Activated B cell treated with CpG ODN at 0.5 μM for 24 hours (primary cell): ENCODE results near the gene IGLL1. TPM values are rescaled to one million over a fixed set of nuclear protein-coding genes. Genes with fewer than 3 reads are reported as not detected.

Experiments
- ATAC-seq: fragments of 200-7000 bp; cut with Tn5 transposase; one replicate; pipeline ENCODE4 v1.10.0; 2021; ENCODE audit warnings: low read depth, mild to moderate bottlenecking, moderate library complexity
- CTCF ChIA-PET: fragments of 350-600 bp; sonication (Branson Sonifier 250); formaldehyde crosslinking; loops from one replicate; lab custom pipeline; 2021; ENCODE audit warnings: antibody characterized with exemption; lab: Charles Lee
- POLR2A ChIA-PET: fragments of 350-600 bp; sonication (Branson Sonifier 250); formaldehyde crosslinking; loops from one replicate; lab custom pipeline; 2021; ENCODE audit warnings: antibody characterized with exemption; lab: Charles Lee
- DNase-seq: peaks from one replicate; pipeline ENCODE4 v3.0.0; 2022
- H3K27ac Mint-ChIP-seq: one replicate; pipeline ENCODE4 v1.8.0; 2020; ENCODE audit warnings: mixed read lengths
- H3K27me3 Mint-ChIP-seq: one replicate; pipeline ENCODE4 v1.8.0; 2021; ENCODE audit warnings: mixed read lengths
- H3K36me3 Mint-ChIP-seq: one replicate; pipeline ENCODE4 v1.8.0; 2021; ENCODE audit warnings: low read depth, mixed read lengths
- H3K4me1 Mint-ChIP-seq: one replicate; pipeline ENCODE4 v1.8.0; 2021; ENCODE audit warnings: mixed read lengths
- H3K4me3 Mint-ChIP-seq: one replicate; pipeline ENCODE4 v1.8.0; 2020; ENCODE audit warnings: mild to moderate bottlenecking, mixed read lengths
- H3K9me3 Mint-ChIP-seq: one replicate; pipeline ENCODE4 v1.8.0; 2020; ENCODE audit warnings: mixed read lengths
- CTCF ChIP-seq: fragments of 200-600 bp; IDR thresholded peaks from one replicate; pipeline ENCODE4 v1.8.0; 2022; ENCODE audit warnings: antibody characterized with exemption, mild to moderate bottlenecking
- intact Hi-C: fragments of 100-400 bp; cut with micrococcal nuclease; formaldehyde crosslinking; loops from one replicate; pipeline ENCODE4 v1.15.1; 2024
- total RNA-seq: library from RNA; stranded (reverse); gene quantifications from 2 replicates; pipeline ENCODE4 v1.2.3, GENCODE V29; 2022

IGLL1 gene
- total RNA-seq, 1 donor from 2014 or later, result not detected

GRCh38 chr22:23580576-23581259 lies 628 bp upstream of the IGLL1 start:
- Mint-ChIP-seq H3K9me3 (no peaks in the 10 kb centered on the region), H3K36me3 (no peaks in the 10 kb centered on the region), H3K27ac (no peak overlapping the region), H3K27me3 (peaks cover 30% of the 10 kb centered on the region), H3K4me3 (no peak overlapping the region), H3K4me1 (peaks cover 29% of the 10 kb centered on the region)
- intact Hi-C loops, result no loop called here
- no peak for TF ChIP-seq CTCF
- no peak for ATAC-seq
- DNase-seq, result no peak
- CTCF ChIA-PET, result no interaction called here
- POLR2A ChIA-PET, result interaction anchor here (0.5 kb wide), 1 partner anchor 138 kb away, joined by 3 read pairs; no protein-coding TSS in a partner anchor

- Mint-ChIP-seq H3K9me3 (no peaks in the 10 kb centered on the region), H3K27ac (no peak overlapping the region), H3K36me3 (no peaks in the 10 kb centered on the region), H3K4me3 (no peak overlapping the region), H3K27me3 (peaks cover 28% of the 10 kb centered on the region), H3K4me1 (peaks cover 27% of the 10 kb centered on the region)
- no peak for TF ChIP-seq CTCF
- POLR2A ChIA-PET, result no interaction called here
- no peak for ATAC-seq
- intact Hi-C loops, result loop anchor here (10.0 kb wide), 1 partner anchor 1736 kb away; no protein-coding TSS in a partner anchor
- DNase-seq, result no peak
- CTCF ChIA-PET, result no interaction called here
These were observed 810 bp downstream of the IGLL1 start for GRCh38 chr22:23579280-23579679.

- no peak for DNase-seq
- H3K9me3 Mint-ChIP-seq, result no peaks in the 10 kb centered on the region
- H3K27me3 Mint-ChIP-seq, result peaks cover 26% of the 10 kb centered on the region
- no peak overlapping the region for H3K4me3 Mint-ChIP-seq
- no peak overlapping the region for H3K27ac Mint-ChIP-seq
- peaks cover 21% of the 10 kb centered on the region for H3K4me1 Mint-ChIP-seq
- no peaks in the 10 kb centered on the region for H3K36me3 Mint-ChIP-seq
- ChIA-PET CTCF (no interaction called here), POLR2A (no interaction called here)
- ATAC-seq, result no peak
- intact Hi-C loops, result loop anchor here (10.0 kb wide), 1 partner anchor 1736 kb away; no protein-coding TSS in a partner anchor
- no peak for TF ChIP-seq CTCF
These were observed 1.8 kb downstream of the IGLL1 start for GRCh38 chr22:23578306-23578705.

GRCh38 chr22:23576681-23577080 lies 3.4 kb downstream of the IGLL1 start:
- Mint-ChIP-seq H3K36me3 (no peaks in the 10 kb centered on the region), H3K27ac (no peak overlapping the region), H3K4me3 (no peak overlapping the region), H3K27me3 (peaks cover 18% of the 10 kb centered on the region), H3K4me1 (peaks cover 19% of the 10 kb centered on the region), H3K9me3 (no peaks in the 10 kb centered on the region)
- DNase-seq (no peak), ATAC-seq (no peak)
- ChIA-PET CTCF (interaction anchor here (1.1 kb wide), 1 partner anchor 15 kb away, joined by 5 read pairs; no protein-coding TSS in a partner anchor), POLR2A (interaction anchor here (0.7 kb wide), 1 partner anchor 40 kb away, joined by 13 read pairs; no protein-coding TSS in a partner anchor)
- intact Hi-C loops, result loop anchor here (10.0 kb wide), 1 partner anchor 1738 kb away; no protein-coding TSS in a partner anchor
- TF ChIP-seq CTCF, result no peak

GRCh38 chr22:23575601-23576000 lies 4.5 kb downstream of the IGLL1 start:
- Mint-ChIP-seq H3K9me3 (no peaks in the 10 kb centered on the region), H3K36me3 (no peaks in the 10 kb centered on the region)

More at GRCh38 chr22:23575601-23576000, 4.5 kb downstream of the IGLL1 start:
- no peak for ATAC-seq
- peaks cover 16% of the 10 kb centered on the region for H3K27me3 Mint-ChIP-seq
- no peak for TF ChIP-seq CTCF
- intact Hi-C loops, result loop anchor here (10.0 kb wide), 1 partner anchor 1739 kb away; no protein-coding TSS in a partner anchor
- CTCF ChIA-PET, result no interaction called here
- H3K27ac Mint-ChIP-seq, result no peak overlapping the region
- POLR2A ChIA-PET, result no interaction called here
- H3K4me3 Mint-ChIP-seq, result no peak overlapping the region
- no peak for DNase-seq
- H3K4me1 Mint-ChIP-seq, result peaks cover 11% of the 10 kb centered on the region
